OCI-LY7 (cell line): ENCODE measurements around the gene EXOC6B. TPM values are rescaled to one million over a fixed set of nuclear protein-coding genes. Genes with fewer than 3 reads are reported as not detected.

Experiments used
- BruUV-seq: library from RNA; stranded (reverse); fragments of 400-500 nt; replicated peaks from 2 replicates; lab custom pipeline; 2021; lab: Mats Ljungman, UMichigan
- CTCF ChIA-PET: fragments of 300-600 bp; sonication (Branson Sonifier 250); formaldehyde crosslinking; loops from one replicate; lab custom pipeline; 2022; ENCODE audit warnings: antibody characterized with exemption; ENCODE audit not compliant: unreplicated experiment; lab: Charles Lee
- POLR2A ChIA-PET: fragments of 300-600 bp; sonication (Branson Sonifier 250); formaldehyde crosslinking; loops from one replicate; lab custom pipeline; 2022; ENCODE audit warnings: antibody characterized with exemption; lab: Charles Lee
- DNase-seq: peaks from one replicate; pipeline ENCODE4 v3.0.0-alpha.2; 2015; ENCODE audit warnings: low spot score
- H2AFZ ChIP-seq: fragments of 200-600 bp; sonication (generic), shearing (Covaris generic); 2 replicates; pipeline ENCODE4 v1.6.1; 2014; ENCODE audit warnings: mild to moderate bottlenecking, antibody characterized with exemption, low read length, moderate library complexity
- H3K27ac ChIP-seq: fragments of 200-600 bp; sonication (generic); 2 replicates; pipeline ENCODE4 v1.5.1; 2014; ENCODE audit warnings: mixed run types, low read depth, mild to moderate bottlenecking, moderate library complexity, low read length, inconsistent platforms; ENCODE audit not compliant: poor library complexity, severe bottlenecking
- H3K36me3 ChIP-seq: fragments of 200-600 bp; sonication (generic); 2 replicates; pipeline ENCODE4 v1.6.1; 2014; ENCODE audit warnings: mild to moderate bottlenecking, antibody characterized with exemption, low read length, moderate library complexity, mixed read lengths; ENCODE audit not compliant: insufficient read depth
- H3K4me1 ChIP-seq: fragments of 200-600 bp; sonication (generic); 2 replicates; pipeline ENCODE4 v1.5.1; 2014; ENCODE audit warnings: mild to moderate bottlenecking, low read length; ENCODE audit not compliant: insufficient read depth, poor library complexity, severe bottlenecking
- H3K4me2 ChIP-seq: fragments of 200-600 bp; sonication (generic); 2 replicates; pipeline ENCODE4 v1.6.1; 2014; ENCODE audit warnings: mild to moderate bottlenecking, low read length
- H3K4me3 ChIP-seq: fragments of 200-600 bp; sonication (generic); 2 replicates; pipeline ENCODE4 v1.5.1; 2014; ENCODE audit warnings: mild to moderate bottlenecking, low read depth, low read length; ENCODE audit not compliant: poor library complexity, severe bottlenecking
- H3K79me2 ChIP-seq: fragments of 200-600 bp; sonication (generic); 2 replicates; pipeline ENCODE4 v1.6.1; 2016; ENCODE audit warnings: low read depth, mild to moderate bottlenecking, low read length, moderate library complexity, mixed read lengths; ENCODE audit not compliant: insufficient read depth
- H3K9me2 ChIP-seq: fragments of 200-600 bp; sonication (generic); 2 replicates; pipeline ENCODE4 v1.6.1; 2016; ENCODE audit warnings: mild to moderate bottlenecking, low read length, mixed read lengths; ENCODE audit not compliant: insufficient read depth
- H3K9me3 ChIP-seq: fragments of 200-600 bp; sonication (generic); 2 replicates; pipeline ENCODE4 v1.6.1; 2014; ENCODE audit warnings: mild to moderate bottlenecking, mixed run types, low read length, mixed read lengths
- H4K20me1 ChIP-seq: fragments of 200-600 bp; sonication (generic); 2 replicates; pipeline ENCODE4 v1.6.1; 2014; ENCODE audit warnings: mild to moderate bottlenecking, antibody characterized with exemption, low read length, moderate library complexity, mixed read lengths; ENCODE audit not compliant: insufficient read depth
- CTCF ChIP-seq: fragments of 200-600 bp; sonication (generic); conservative IDR thresholded peaks from 2 replicates; pipeline ENCODE4 v1.5.1; 2014; ENCODE audit warnings: mild to moderate bottlenecking, antibody characterized with exemption, low read length, moderate library complexity, mixed read lengths
- EZH2phosphoT487 ChIP-seq: fragments of 200-600 bp; sonication (generic); IDR thresholded peaks from 2 replicates; pipeline ENCODE4 v1.6.1; 2018; ENCODE audit warnings: low read depth, borderline replicate concordance, mild to moderate bottlenecking, mixed run types, antibody characterized with exemption, low read length, moderate library complexity, mixed read lengths
- intact Hi-C: fragments of 100-400 bp; cut with micrococcal nuclease; formaldehyde crosslinking; loops from one replicate; pipeline ENCODE4 v1.10.0; 2022; ENCODE audit not compliant: unreplicated experiment
- total RNA-seq, 2 experiments: library from RNA; depleted of rRNA in 1 of 2; stranded (reverse); fragments of >200 nt in 1 of 2; shearing (Covaris generic) in 1 of 2; gene quantifications; 2 replicates each; pipeline ENCODE4 v1.2.3, GENCODE V29; 2014 to 2022

Gene EXOC6B
- total RNA-seq, 2 experiments from 2014 or later = 5.1 TPM; not detected in 1

- CTCF ChIA-PET = interaction anchor here (0.6 kb wide), 1 partner anchor 9 kb away, joined by 3 read pairs; no protein-coding TSS in a partner anchor
- no peaks in the 10 kb centered on the region for H3K9me2 ChIP-seq
- no peak overlapping the region for H3K4me2 ChIP-seq
- no peaks in the 10 kb centered on the region for H3K4me1 ChIP-seq
- intact Hi-C loops = no loop called here
- TF ChIP-seq CTCF (no peak), EZH2phosphoT487 (no peak)
- no peaks in the 10 kb centered on the region for H3K36me3 ChIP-seq
- H3K27ac ChIP-seq = no peak overlapping the region
- POLR2A ChIA-PET = interaction anchor here (1.0 kb wide), 1 partner anchor 41 kb away, joined by 3 read pairs; no protein-coding TSS in a partner anchor
- no peak overlapping the region for H3K4me3 ChIP-seq
- no peak for DNase-seq
- H3K9me3 ChIP-seq = no peaks in the 10 kb centered on the region
- no peaks in the 10 kb centered on the region for H4K20me1 ChIP-seq
- no peaks in the 10 kb centered on the region for H3K79me2 ChIP-seq
- BruUV-seq = no TSS peak
- H2AFZ ChIP-seq = no peak overlapping the region
These were observed 627.1 kb downstream of the EXOC6B start for GRCh38 chr2:72198532-72199241.

- ChIA-PET POLR2A (no interaction called here), CTCF (no interaction called here)
- DNase-seq = no peak
- Histone ChIP-seq H3K79me2 (no peaks in the 10 kb centered on the region), H3K4me2 (no peak overlapping the region), H3K36me3 (no peaks in the 10 kb centered on the region), H3K4me1 (no peaks in the 10 kb centered on the region), H3K9me2 (0 out of 2 replicates have a peak, but pooled peaks cover 3% of the 10 kb centered on the region), H3K4me3 (no peak overlapping the region), H3K9me3 (no peaks in the 10 kb centered on the region), H3K27ac (no peak overlapping the region), H4K20me1 (no peaks in the 10 kb centered on the region), H2AFZ (no peak overlapping the region)
- intact Hi-C loops = no loop called here
- TF ChIP-seq CTCF = no peak
- no peak for TF ChIP-seq EZH2phosphoT487
- BruUV-seq = no TSS peak
These were observed 632.1 kb downstream of the EXOC6B start for GRCh38 chr2:72193723-72194122.

GRCh38 chr2:72191441-72191840 is 634.4 kb downstream of the EXOC6B start:
- H3K79me2 ChIP-seq = no peaks in the 10 kb centered on the region
- no peak for DNase-seq
- no peak overlapping the region for H3K4me2 ChIP-seq
- ChIA-PET CTCF (no interaction called here), POLR2A (no interaction called here)
- intact Hi-C loops = no loop called here
- H3K36me3 ChIP-seq = no peaks in the 10 kb centered on the region
- no peak for TF ChIP-seq EZH2phosphoT487
- TF ChIP-seq CTCF = no peak
- H3K4me1 ChIP-seq = no peaks in the 10 kb centered on the region
- no TSS peak for BruUV-seq
- no peak overlapping the region for H3K4me3 ChIP-seq
- H3K9me3 ChIP-seq = no peaks in the 10 kb centered on the region
- no peaks in the 10 kb centered on the region for H4K20me1 ChIP-seq
- no peak overlapping the region for H2AFZ ChIP-seq
- H3K27ac ChIP-seq = no peak overlapping the region
- H3K9me2 ChIP-seq = 0 out of 2 replicates have a peak, but pooled peaks cover 3% of the 10 kb centered on the region
